ENCODE measurements around the gene FLNB. TPM values are rescaled to one million over a fixed set of nuclear protein-coding genes. Genes with fewer than 3 reads are reported as not detected.

The FLNB gene
- total and polyA plus RNA-seq, 10 of the 15 experiments (the other 5 are each of a cell fraction or from before 2014, with no cell fraction given), result 13.6 to 51.8 (median 26.4) TPM

GRCh38 chr3:58173669-58174398 lies 165.6 kb downstream of the FLNB start:
- 54% methylated on average over 12 of the region's 12 CpGs for WGBS (ENCODE audit: insufficient coverage, insufficient replicate concordance, low lambda C conversion rate, missing lambda C conversion rate)
- Histone ChIP-seq H3K79me2 (ENCODE audit: control insufficient read depth, insufficient read depth, low read length) (no peaks in the 10 kb centered on the region), H3K27ac (ENCODE audit: control insufficient read depth, insufficient read depth) (no peak overlapping the region), H2AFZ (ENCODE audit: control insufficient read depth, low read depth, low read length) (no peak overlapping the region), H4K20me1 (ENCODE audit: control insufficient read depth, insufficient read depth) (no peaks in the 10 kb centered on the region), H3K36me3 (ENCODE audit: control insufficient read depth in 2 of 2, insufficient read depth in 2 of 2, low read length in 1 of 2) (no peaks in the 10 kb centered on the region), H3K27me3 (replicated peaks in 1 of 2; ENCODE audit: control insufficient read depth in 2 of 2, insufficient read depth in 2 of 2, low read length in 1 of 2) (no peaks in the 10 kb centered on the region), H3K4me3 (no peak overlapping the region), H3K9ac (ENCODE audit: control insufficient read depth, insufficient read depth, low read length) (no peak overlapping the region), H3K4me1 (ENCODE audit: control insufficient read depth, insufficient read depth, low read length) (peaks cover 11% of the 10 kb centered on the region), H3K4me2 (ENCODE audit: control insufficient read depth, insufficient read depth) (no peak overlapping the region), H3K9me3 (replicated peaks; ENCODE audit: control insufficient read depth, insufficient read depth, low read length) (no peaks in the 10 kb centered on the region)
- intact Hi-C loops (cut with micrococcal nuclease; ENCODE audit: unreplicated experiment) (loop anchor here (1.0 kb wide), 1 partner anchor 166 kb away; the partner anchor contains the start of gene FLNB), in situ Hi-C loops (cut with MboI) (no loop called here)
- RAD21 ChIA-PET (ENCODE audit: unreplicated experiment), result interaction anchor here (0.7 to 1.5 kb wide), 7 partner anchors 43 to 211 kb away, joined by 3 to 6 read pairs (median 3); partner anchors contain the start of gene FLNB
- no peak for FAIRE-seq
- CTCF ChIA-PET, result interaction anchor here (0.5 to 6.6 kb wide), 10 partner anchors 7 to 252 kb away, joined by 3 to 62 read pairs (median 4); partner anchors contain the start of genes FLNB, HTD2 and RPP14
- SMC1A ChIA-PET (ENCODE audit: uncharacterized antibody, unreplicated experiment), result interaction anchor here (0.6 to 1.9 kb wide), 9 partner anchors 8 to 211 kb away, joined by 3 to 15 read pairs (median 4); partner anchors contain the start of gene FLNB
- no TSS peak for BruUV-seq (replicated peaks)
- ATAC-seq, result peak; percentile 58
- no peak for DNase-seq (ENCODE audit: low read depth, low spot score)
- POLR2A ChIA-PET, result no interaction called here
- TF ChIP-seq USF1 (IDR thresholded peaks at IDR 0.05; ENCODE audit: borderline replicate concordance, extremely low read length, insufficient read depth, low read depth, low read length) (no peak), CREB1 (IDR thresholded peaks at IDR 0.05; ENCODE audit: low read depth) (no peak), ZBTB11 (CRISPR knock-in tag; IDR thresholded peaks at IDR 0.05) (no peak), MAX (IDR thresholded peaks at IDR 0.05; ENCODE audit: low read depth, low read length) (no peak), CTCF (IDR thresholded peaks at IDR 0.05 in 2 of 3, conservative IDR thresholded peaks at IDR 0.05 in 1 of 3; ENCODE audit: control insufficient read depth in 2 of 3, extremely low read depth in 1 of 3, insufficient read depth in 1 of 3, low read depth in 3 of 3, low read length in 3 of 3) (peak; percentile 50 to 79 (median 66); a peak in 5 of 6 replicates), BMI1 (IDR thresholded peaks at IDR 0.05; ENCODE audit: borderline replicate concordance) (no peak), POLR2AphosphoS2 (IDR thresholded peaks at IDR 0.05; ENCODE audit: low read depth, low read length) (no peak), EED (IDR thresholded peaks at IDR 0.05; ENCODE audit: low read depth) (no peak), NR2C2 (IDR thresholded peaks at IDR 0.05; ENCODE audit: borderline replicate concordance, control insufficient read depth, insufficient read length, low read depth) (no peak), BCL11A (IDR thresholded peaks at IDR 0.05; ENCODE audit: low read depth, low read length) (no peak), SMC3 (IDR thresholded peaks at IDR 0.05; ENCODE audit: borderline replicate concordance, low read length) (peak; percentile 87), EP300 (IDR thresholded peaks at IDR 0.05; ENCODE audit: borderline replicate concordance in 1 of 2, control insufficient read depth in 1 of 2, low read depth in 2 of 2, low read length in 2 of 2) (no peak), RAD21 (IDR thresholded peaks at IDR 0.05; ENCODE audit: insufficient read depth, low read depth, low read length) (peak; percentile 74), STAT3 (IDR thresholded peaks at IDR 0.05; ENCODE audit: low read depth, low read length) (no peak), NR2F1 (conservative IDR thresholded peaks at IDR 0.05) (no peak), ZNF217 (IDR thresholded peaks at IDR 0.05) (no peak), GATAD2B (conservative IDR thresholded peaks at IDR 0.05; ENCODE audit: low read depth) (no peak)

Measured in GM12878 (cell line).